H54 (cell line): ENCODE measurements around the gene DYRK3.

ENCODE experiments used
- DNase-seq: peaks from one replicate; pipeline ENCODE4 v3.0.0; 2011; ENCODE audit warnings: low spot score, mixed read lengths; ENCODE audit not compliant: insufficient read length
- FAIRE-seq: peaks from 3 replicates; lab custom pipeline; 2011; peaks lifted over from hg19 to GRCh38; lab: Jason Lieb, UNC
- POLR2A ChIP-seq: IDR thresholded peaks from 2 replicates; pipeline ENCODE4 v1.6.1; 2011; ENCODE audit warnings: low read depth, mild to moderate bottlenecking, low read length

The DYRK3 gene

GRCh38 chr1:206674236-206674635 lies 38.9 kb downstream of the DYRK3 start:
- FAIRE-seq = no peak
- TF ChIP-seq POLR2A = no peak
- no peak for DNase-seq

- peak; percentile 80 for DNase-seq
- no peak for TF ChIP-seq POLR2A
- peak; percentile 85 for FAIRE-seq
Measured at GRCh38 chr1:206674745-206675175, 39.4 kb downstream of the DYRK3 start.

DNA sequence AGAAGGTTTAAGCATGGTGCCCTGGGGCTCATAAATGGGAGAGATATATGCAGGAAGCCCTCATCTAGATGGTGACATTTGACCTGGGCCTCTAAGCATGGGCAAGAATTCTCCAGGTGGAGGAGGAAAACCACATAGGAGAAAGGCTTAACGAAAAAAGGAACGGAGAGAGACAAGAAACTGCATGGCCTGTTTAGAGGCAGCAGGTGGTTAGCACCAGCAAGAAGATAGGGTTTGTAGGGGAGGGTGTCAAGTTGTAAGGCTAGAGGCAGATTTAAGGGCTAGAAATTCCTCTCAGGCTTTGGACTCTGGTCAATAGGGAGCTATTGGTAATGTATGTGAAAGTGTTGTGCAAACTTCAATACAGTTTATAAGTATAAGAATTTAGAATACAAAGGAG lies 41.2 kb downstream of the DYRK3 start:
- DNase-seq (no peak), FAIRE-seq (no peak)
- no peak for TF ChIP-seq POLR2A

- no peak for FAIRE-seq
- no peak for DNase-seq
- no peak for TF ChIP-seq POLR2A
Measured at GRCh38 chr1:206678490-206678889, 43.2 kb downstream of the DYRK3 start.

- DNase-seq = no peak
- FAIRE-seq = no peak
- no peak for TF ChIP-seq POLR2A
Measured at GRCh38 chr1:206679738-206680211, 44.4 kb downstream of the DYRK3 start.

- DNase-seq (no peak), FAIRE-seq (no peak)
Measured at GRCh38 chr1:206680279-206680678, 44.9 kb downstream of the DYRK3 start.

GRCh38 chr1:206681359-206681758 lies 46.0 kb downstream of the DYRK3 start:
- no peak for FAIRE-seq
- no peak for TF ChIP-seq POLR2A
- DNase-seq = no peak

More at GRCh38 chr1:206680279-206680678, 44.9 kb downstream of the DYRK3 start:
- no peak for TF ChIP-seq POLR2A

- FAIRE-seq = no peak
- no peak for TF ChIP-seq POLR2A
- DNase-seq = no peak
Measured at GRCh38 chr1:206682111-206682510, 46.8 kb downstream of the DYRK3 start.

DNA sequence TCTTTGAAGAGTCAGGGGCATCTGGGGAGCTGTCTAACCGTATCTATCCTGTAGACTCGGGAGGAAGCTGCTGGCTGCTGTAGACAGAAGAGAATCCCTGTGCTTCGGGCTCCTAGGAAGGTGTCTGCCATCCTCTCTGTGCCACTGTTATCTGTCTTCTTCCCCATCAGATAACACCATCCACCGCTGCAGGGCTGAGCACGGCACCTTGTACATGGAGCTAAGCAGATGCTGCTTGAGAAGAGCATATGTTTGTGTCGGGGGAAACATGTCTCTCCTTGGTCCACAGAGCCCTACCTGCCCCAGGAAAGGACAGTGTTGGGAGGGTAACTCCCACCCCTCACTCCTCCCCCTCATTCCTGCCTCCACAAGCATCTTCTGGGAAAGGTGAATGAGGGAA lies 48.0 kb downstream of the DYRK3 start:
- FAIRE-seq = no peak
- no peak for DNase-seq
- no peak for TF ChIP-seq POLR2A

GRCh38 chr1:206684003-206684402 lies 48.7 kb downstream of the DYRK3 start:
- FAIRE-seq = no peak

DNA sequence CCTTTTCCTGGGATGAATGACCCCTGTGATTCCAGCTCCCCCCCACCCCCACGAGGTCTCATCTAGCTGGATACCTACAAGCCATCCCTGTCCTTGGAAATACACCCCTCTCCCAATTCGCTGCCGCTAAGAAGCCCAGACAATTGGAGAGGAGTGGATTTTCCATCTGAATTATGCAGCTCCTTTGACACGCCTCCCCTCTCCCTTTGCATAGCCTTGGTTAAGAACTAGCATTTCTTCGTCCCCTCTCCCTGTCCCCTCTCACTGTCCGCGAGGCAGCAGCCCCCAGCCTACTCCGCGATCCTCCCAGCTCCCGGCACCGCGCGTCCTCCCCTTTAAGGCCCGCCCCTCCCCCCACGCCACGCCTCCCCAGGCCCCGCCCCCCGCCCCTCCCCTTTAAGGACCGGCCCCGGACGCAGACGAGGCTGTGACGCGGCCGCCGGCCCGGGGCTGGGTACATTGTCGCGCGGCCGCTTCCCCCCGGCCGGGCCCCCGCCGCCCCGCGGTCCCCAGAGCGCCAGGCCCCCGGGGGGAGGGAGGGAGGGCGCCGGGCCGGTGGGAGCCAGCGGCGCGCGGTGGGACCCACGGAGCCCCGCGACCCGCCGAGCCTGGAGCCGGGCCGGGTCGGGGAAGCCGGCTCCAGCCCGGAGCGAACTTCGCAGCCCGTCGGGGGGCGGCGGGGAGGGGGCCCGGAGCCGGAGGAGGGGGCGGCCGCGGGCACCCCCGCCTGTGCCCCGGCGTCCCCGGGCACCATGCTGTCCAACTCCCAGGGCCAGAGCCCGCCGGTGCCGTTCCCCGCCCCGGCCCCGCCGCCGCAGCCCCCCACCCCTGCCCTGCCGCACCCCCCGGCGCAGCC lies 49.4 kb downstream of the DYRK3 start, which contains the start of gene MAPKAPK2:
TSS of gene MAPKAPK2 (plus strand) at position 428 of the 856 bp plus-strand sequence. CDS start at position 753, 325 bp downstream.
- DNase-seq = peak; percentile 90
- TF ChIP-seq POLR2A = peak; percentile 54
- no peak for FAIRE-seq

More at GRCh38 chr1:206684003-206684402, 48.7 kb downstream of the DYRK3 start:
- no peak for DNase-seq
- TF ChIP-seq POLR2A = no peak

DNA sequence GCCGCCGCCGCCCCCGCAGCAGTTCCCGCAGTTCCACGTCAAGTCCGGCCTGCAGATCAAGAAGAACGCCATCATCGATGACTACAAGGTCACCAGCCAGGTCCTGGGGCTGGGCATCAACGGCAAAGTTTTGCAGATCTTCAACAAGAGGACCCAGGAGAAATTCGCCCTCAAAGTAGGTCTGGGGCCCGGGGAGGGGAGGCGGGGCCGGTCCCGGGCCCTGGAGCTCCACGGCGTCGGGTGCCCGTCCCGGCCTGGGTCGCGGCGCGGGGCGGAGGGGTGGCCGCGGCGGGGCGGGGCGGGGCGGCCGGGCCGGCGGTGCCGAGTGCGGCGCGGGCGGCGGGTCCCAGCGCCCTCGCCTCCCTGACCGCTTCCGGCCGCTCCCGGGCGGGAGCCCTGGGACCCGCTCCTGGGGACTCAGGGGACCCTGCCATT lies 50.0 kb downstream of the DYRK3 start:
- TF ChIP-seq POLR2A = no peak
- FAIRE-seq (no peak), DNase-seq (peak; percentile 61)

DNA sequence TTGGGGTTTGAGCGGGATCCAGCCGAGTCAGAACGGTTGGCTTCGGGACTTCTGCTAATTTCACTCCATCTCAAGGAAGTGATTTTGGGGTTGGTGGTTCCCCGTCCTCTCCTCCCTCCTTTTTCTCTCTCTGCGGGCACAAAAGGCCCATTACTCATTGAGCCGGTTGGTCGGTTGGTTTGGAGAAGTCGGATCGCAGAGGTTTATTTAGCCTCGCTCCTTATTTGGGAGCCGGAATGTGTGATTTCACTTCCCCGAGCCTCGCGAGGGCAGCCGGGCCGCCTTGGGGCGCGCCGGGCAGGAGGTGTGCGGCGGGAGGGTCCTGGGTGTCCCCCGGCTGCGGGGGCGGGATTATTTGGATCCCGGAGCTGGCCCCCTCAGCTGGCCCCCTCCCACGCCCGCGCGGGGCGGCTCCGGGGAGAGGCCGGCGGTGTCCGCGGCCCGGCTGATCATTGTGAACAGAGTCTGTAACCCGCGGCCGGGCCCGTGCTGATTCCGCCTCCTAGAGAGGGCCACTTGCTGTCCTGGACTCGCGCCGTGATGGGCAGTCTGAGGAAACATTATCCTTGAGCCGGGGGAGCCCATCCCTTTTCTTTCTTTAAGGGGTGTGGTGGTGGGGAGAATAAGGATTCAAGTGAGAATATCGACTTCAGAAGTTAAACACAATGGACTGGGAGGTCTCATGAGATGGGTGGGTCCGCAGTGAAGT lies 50.6 kb downstream of the DYRK3 start:
- no peak for FAIRE-seq
- TF ChIP-seq POLR2A = no peak
- DNase-seq = peak; percentile 56
